OCI-LY7 (cell line): Measurements from ENCODE around the gene OSBP. TPM values are rescaled to one million over a fixed set of nuclear protein-coding genes. Genes with fewer than 3 reads are reported as not detected.

Experiments used
- BruUV-seq: library from RNA; stranded (reverse); fragments of 400-500 nt; replicated peaks from 2 replicates; lab custom pipeline; 2021; lab: Mats Ljungman, UMichigan
- CTCF ChIA-PET: fragments of 300-600 bp; sonication (Branson Sonifier 250); formaldehyde crosslinking; loops from one replicate; lab custom pipeline; 2022; ENCODE audit warnings: antibody characterized with exemption; ENCODE audit not compliant: unreplicated experiment; lab: Charles Lee
- POLR2A ChIA-PET: fragments of 300-600 bp; sonication (Branson Sonifier 250); formaldehyde crosslinking; loops from one replicate; lab custom pipeline; 2022; ENCODE audit warnings: antibody characterized with exemption; lab: Charles Lee
- DNase-seq: peaks from one replicate; pipeline ENCODE4 v3.0.0-alpha.2; 2015; ENCODE audit warnings: low spot score
- H2AFZ ChIP-seq: fragments of 200-600 bp; sonication (generic), shearing (Covaris generic); 2 replicates; pipeline ENCODE4 v1.6.1; 2014; ENCODE audit warnings: mild to moderate bottlenecking, antibody characterized with exemption, low read length, moderate library complexity
- H3K27ac ChIP-seq: fragments of 200-600 bp; sonication (generic); 2 replicates; pipeline ENCODE4 v1.5.1; 2014; ENCODE audit warnings: mixed run types, low read depth, mild to moderate bottlenecking, moderate library complexity, low read length, inconsistent platforms; ENCODE audit not compliant: poor library complexity, severe bottlenecking
- H3K36me3 ChIP-seq: fragments of 200-600 bp; sonication (generic); 2 replicates; pipeline ENCODE4 v1.6.1; 2014; ENCODE audit warnings: mild to moderate bottlenecking, antibody characterized with exemption, low read length, moderate library complexity, mixed read lengths; ENCODE audit not compliant: insufficient read depth
- H3K4me1 ChIP-seq: fragments of 200-600 bp; sonication (generic); 2 replicates; pipeline ENCODE4 v1.5.1; 2014; ENCODE audit warnings: mild to moderate bottlenecking, low read length; ENCODE audit not compliant: insufficient read depth, poor library complexity, severe bottlenecking
- H3K4me2 ChIP-seq: fragments of 200-600 bp; sonication (generic); 2 replicates; pipeline ENCODE4 v1.6.1; 2014; ENCODE audit warnings: mild to moderate bottlenecking, low read length
- H3K4me3 ChIP-seq: fragments of 200-600 bp; sonication (generic); 2 replicates; pipeline ENCODE4 v1.5.1; 2014; ENCODE audit warnings: mild to moderate bottlenecking, low read depth, low read length; ENCODE audit not compliant: poor library complexity, severe bottlenecking
- H3K79me2 ChIP-seq: fragments of 200-600 bp; sonication (generic); 2 replicates; pipeline ENCODE4 v1.6.1; 2016; ENCODE audit warnings: low read depth, mild to moderate bottlenecking, low read length, moderate library complexity, mixed read lengths; ENCODE audit not compliant: insufficient read depth
- H3K9me2 ChIP-seq: fragments of 200-600 bp; sonication (generic); 2 replicates; pipeline ENCODE4 v1.6.1; 2016; ENCODE audit warnings: mild to moderate bottlenecking, low read length, mixed read lengths; ENCODE audit not compliant: insufficient read depth
- H3K9me3 ChIP-seq: fragments of 200-600 bp; sonication (generic); 2 replicates; pipeline ENCODE4 v1.6.1; 2014; ENCODE audit warnings: mild to moderate bottlenecking, mixed run types, low read length, mixed read lengths
- H4K20me1 ChIP-seq: fragments of 200-600 bp; sonication (generic); 2 replicates; pipeline ENCODE4 v1.6.1; 2014; ENCODE audit warnings: mild to moderate bottlenecking, antibody characterized with exemption, low read length, moderate library complexity, mixed read lengths; ENCODE audit not compliant: insufficient read depth
- CTCF ChIP-seq: fragments of 200-600 bp; sonication (generic); conservative IDR thresholded peaks from 2 replicates; pipeline ENCODE4 v1.5.1; 2014; ENCODE audit warnings: mild to moderate bottlenecking, antibody characterized with exemption, low read length, moderate library complexity, mixed read lengths
- EZH2phosphoT487 ChIP-seq: fragments of 200-600 bp; sonication (generic); IDR thresholded peaks from 2 replicates; pipeline ENCODE4 v1.6.1; 2018; ENCODE audit warnings: low read depth, borderline replicate concordance, mild to moderate bottlenecking, mixed run types, antibody characterized with exemption, low read length, moderate library complexity, mixed read lengths
- intact Hi-C: fragments of 100-400 bp; cut with micrococcal nuclease; formaldehyde crosslinking; loops from one replicate; pipeline ENCODE4 v1.10.0; 2022; ENCODE audit not compliant: unreplicated experiment
- total RNA-seq, 2 experiments: library from RNA; depleted of rRNA in 1 of 2; stranded (reverse); fragments of >200 nt in 1 of 2; shearing (Covaris generic) in 1 of 2; gene quantifications; 2 replicates each; pipeline ENCODE4 v1.2.3, GENCODE V29; 2014 to 2022

Gene OSBP
- total RNA-seq, 2 experiments from 2014 or later, result 19.2 to 44.6 TPM

GRCh38 chr11:59575505-59575904 is 40.1 kb downstream of the OSBP start:
- H3K4me2 ChIP-seq, result no peak overlapping the region
- H3K9me2 ChIP-seq, result no peaks in the 10 kb centered on the region
- TF ChIP-seq CTCF, result no peak
- no peak for TF ChIP-seq EZH2phosphoT487
- intact Hi-C loops, result loop anchor here (5.0 kb wide), 1 partner anchor 37 kb away; no protein-coding TSS in a partner anchor
- H3K36me3 ChIP-seq, result peaks cover 73% of the 10 kb centered on the region
- no peak overlapping the region for H3K4me3 ChIP-seq
- H2AFZ ChIP-seq, result no peak overlapping the region
- H3K79me2 ChIP-seq, result no peaks in the 10 kb centered on the region
- H4K20me1 ChIP-seq, result no peaks in the 10 kb centered on the region
- no peak for DNase-seq
- CTCF ChIA-PET, result no interaction called here
- H3K27ac ChIP-seq, result no peak overlapping the region
- no peaks in the 10 kb centered on the region for H3K9me3 ChIP-seq
- no TSS peak for BruUV-seq
- POLR2A ChIA-PET, result no interaction called here
- no peaks in the 10 kb centered on the region for H3K4me1 ChIP-seq

- ChIA-PET CTCF (no interaction called here), POLR2A (no interaction called here)
- no peak for DNase-seq
- Histone ChIP-seq H3K4me1 (no peaks in the 10 kb centered on the region), H3K27ac (no peak overlapping the region), H3K36me3 (peaks cover 68% of the 10 kb centered on the region), H2AFZ (no peak overlapping the region), H3K9me2 (no peaks in the 10 kb centered on the region), H4K20me1 (no peaks in the 10 kb centered on the region), H3K4me3 (no peak overlapping the region), H3K4me2 (no peak overlapping the region), H3K9me3 (no peaks in the 10 kb centered on the region), H3K79me2 (no peaks in the 10 kb centered on the region)
- TF ChIP-seq CTCF (no peak), EZH2phosphoT487 (no peak)
- BruUV-seq, result no TSS peak
- intact Hi-C loops, result loop anchor here (5.0 kb wide), 1 partner anchor 37 kb away; no protein-coding TSS in a partner anchor
Measured at GRCh38 chr11:59574932-59575502, 40.6 kb downstream of the OSBP start.

GRCh38 chr11:59574467-59574866 is 41.1 kb downstream of the OSBP start:
- Histone ChIP-seq H3K36me3 (peaks cover 63% of the 10 kb centered on the region), H3K79me2 (no peaks in the 10 kb centered on the region), H3K9me2 (no peaks in the 10 kb centered on the region), H3K4me2 (no peak overlapping the region), H3K9me3 (no peaks in the 10 kb centered on the region), H4K20me1 (no peaks in the 10 kb centered on the region), H3K4me3 (no peak overlapping the region), H2AFZ (no peak overlapping the region), H3K27ac (no peak overlapping the region), H3K4me1 (no peaks in the 10 kb centered on the region)
- intact Hi-C loops, result no loop called here
- no TSS peak for BruUV-seq
- no peak for DNase-seq
- ChIA-PET POLR2A (no interaction called here), CTCF (no interaction called here)
- no peak for TF ChIP-seq EZH2phosphoT487
- TF ChIP-seq CTCF, result no peak
